Measurements from ENCODE around the gene WRNIP1.

WRNIP1 gene

GRCh38 chr6:2827142-2827541 is 61.9 kb downstream of the WRNIP1 start:
- no peak for TF ChIP-seq SIN3A (IDR thresholded peaks at IDR 0.05; ENCODE audit: borderline replicate concordance, insufficient read depth, low read length)
- TF ChIP-seq TAF1 (IDR thresholded peaks at IDR 0.05; ENCODE audit: borderline replicate concordance, insufficient read depth, low read length) = no peak
- TF ChIP-seq REST (IDR thresholded peaks at IDR 0.05; ENCODE audit: insufficient read depth in 1 of 2, low read depth in 2 of 2, low read length in 2 of 2) = no peak
- no peak for TF ChIP-seq POLR2AphosphoS5 (IDR thresholded peaks at IDR 0.05; ENCODE audit: low read depth, low read length)
- TF ChIP-seq FOXP2 (optimal IDR thresholded peaks at IDR 0.05; ENCODE audit: borderline replicate concordance, extremely low read depth, extremely low read length, insufficient read depth) = no peak

GRCh38 chr6:2828629-2829028 is 63.4 kb downstream of the WRNIP1 start:
- no peak for TF ChIP-seq TAF1 (IDR thresholded peaks at IDR 0.05; ENCODE audit: borderline replicate concordance, insufficient read depth, low read length)
- TF ChIP-seq REST (IDR thresholded peaks at IDR 0.05; ENCODE audit: insufficient read depth in 1 of 2, low read depth in 2 of 2, low read length in 2 of 2) = no peak
- no peak for TF ChIP-seq FOXP2 (optimal IDR thresholded peaks at IDR 0.05; ENCODE audit: borderline replicate concordance, extremely low read depth, extremely low read length, insufficient read depth)
- no peak for TF ChIP-seq SIN3A (IDR thresholded peaks at IDR 0.05; ENCODE audit: borderline replicate concordance, insufficient read depth, low read length)
- no peak for TF ChIP-seq POLR2AphosphoS5 (IDR thresholded peaks at IDR 0.05; ENCODE audit: low read depth, low read length)

- TF ChIP-seq REST (IDR thresholded peaks at IDR 0.05; ENCODE audit: insufficient read depth in 1 of 2, low read depth in 2 of 2, low read length in 2 of 2) = no peak
- TF ChIP-seq SIN3A (IDR thresholded peaks at IDR 0.05; ENCODE audit: borderline replicate concordance, insufficient read depth, low read length) = no peak
- TF ChIP-seq FOXP2 (optimal IDR thresholded peaks at IDR 0.05; ENCODE audit: borderline replicate concordance, extremely low read depth, extremely low read length, insufficient read depth) = no peak
- TF ChIP-seq TAF1 (IDR thresholded peaks at IDR 0.05; ENCODE audit: borderline replicate concordance, insufficient read depth, low read length) = no peak
- no peak for TF ChIP-seq POLR2AphosphoS5 (IDR thresholded peaks at IDR 0.05; ENCODE audit: low read depth, low read length)
Measured at GRCh38 chr6:2829253-2829652, 64.1 kb downstream of the WRNIP1 start.

- no peak for TF ChIP-seq FOXP2 (optimal IDR thresholded peaks at IDR 0.05; ENCODE audit: borderline replicate concordance, extremely low read depth, extremely low read length, insufficient read depth)
- no peak for TF ChIP-seq REST (IDR thresholded peaks at IDR 0.05; ENCODE audit: insufficient read depth in 1 of 2, low read depth in 2 of 2, low read length in 2 of 2)
- no peak for TF ChIP-seq POLR2AphosphoS5 (IDR thresholded peaks at IDR 0.05; ENCODE audit: low read depth, low read length)
- TF ChIP-seq SIN3A (IDR thresholded peaks at IDR 0.05; ENCODE audit: borderline replicate concordance, insufficient read depth, low read length) = no peak
- no peak for TF ChIP-seq TAF1 (IDR thresholded peaks at IDR 0.05; ENCODE audit: borderline replicate concordance, insufficient read depth, low read length)
Measured at GRCh38 chr6:2830183-2830582, 65.0 kb downstream of the WRNIP1 start.

- TF ChIP-seq TAF1 (IDR thresholded peaks at IDR 0.05; ENCODE audit: borderline replicate concordance, insufficient read depth, low read length) (no peak), FOXP2 (optimal IDR thresholded peaks at IDR 0.05; ENCODE audit: borderline replicate concordance, extremely low read depth, extremely low read length, insufficient read depth) (no peak), POLR2AphosphoS5 (IDR thresholded peaks at IDR 0.05; ENCODE audit: low read depth, low read length) (no peak), REST (IDR thresholded peaks at IDR 0.05; ENCODE audit: insufficient read depth in 1 of 2, low read depth in 2 of 2, low read length in 2 of 2) (no peak), SIN3A (IDR thresholded peaks at IDR 0.05; ENCODE audit: borderline replicate concordance, insufficient read depth, low read length) (no peak)
Measured at GRCh38 chr6:2831392-2831791, 66.2 kb downstream of the WRNIP1 start.

Measured in PFSK-1 (cell line).